SK-N-SH treated with all-trans-retinoic acid at 6 μM for 48 hours (cell line): ENCODE measurements around the gene SLC39A10.

Experiments used
- ATAC-seq: fragments of 200-7000 bp; cut with Tn5 transposase; 3 replicates; pipeline ENCODE4 v1.9.1; 2020; ENCODE audit warnings: mild to moderate bottlenecking, moderate library complexity
- ARNTL ChIP-seq: fragments of 450-650 bp; formaldehyde crosslinking; IDR thresholded peaks from 2 replicates; pipeline ENCODE4 v1.5.0; 2020; ENCODE audit warnings: low read depth, mild to moderate bottlenecking, moderate library complexity, borderline replicate concordance
- BACH2 ChIP-seq: fragments of 250-450 bp; sonication (Bioruptor Pico); IDR thresholded peaks from 2 replicates; pipeline ENCODE4 v1.9.0; 2021; ENCODE audit warnings: mild to moderate bottlenecking, borderline replicate concordance
- CSDC2 ChIP-seq: fragments of 250-450 bp; sonication (Bioruptor Pico); IDR thresholded peaks from 2 replicates; pipeline ENCODE4 v1.5.0; 2020; ENCODE audit warnings: mild to moderate bottlenecking, moderate library complexity
- ESRRG ChIP-seq: fragments of 250-450 bp; sonication (Bioruptor Pico); IDR thresholded peaks from 2 replicates; pipeline ENCODE4 v1.6.1; 2021; ENCODE audit warnings: mild to moderate bottlenecking
- GLIS3 ChIP-seq: fragments of 250-450 bp; sonication (Bioruptor Pico); IDR thresholded peaks from 2 replicates; pipeline ENCODE4 v1.5.0; 2020; ENCODE audit warnings: mild to moderate bottlenecking, moderate library complexity
- ISL1 ChIP-seq: fragments of 250-450 bp; sonication (Bioruptor Pico); IDR thresholded peaks from 2 replicates; pipeline ENCODE4 v2.1.2; 2022; ENCODE audit warnings: mild to moderate bottlenecking, moderate library complexity
- OSR1 ChIP-seq: fragments of 250-450 bp; sonication (Bioruptor Pico); IDR thresholded peaks from 2 replicates; pipeline ENCODE4 v1.8.0; 2022; ENCODE audit warnings: moderate library complexity, mild to moderate bottlenecking, inconsistent platforms
- PPARA ChIP-seq: fragments of 250-450 bp; sonication (Bioruptor Pico); IDR thresholded peaks from 2 replicates; pipeline ENCODE4 v1.5.0; 2020; ENCODE audit warnings: mild to moderate bottlenecking, borderline replicate concordance
- RARB ChIP-seq: fragments of 250-450 bp; sonication (Bioruptor Pico); IDR thresholded peaks from 2 replicates; pipeline ENCODE4 v1.8.0; 2021; ENCODE audit warnings: mild to moderate bottlenecking, moderate library complexity
- TOX ChIP-seq: fragments of 250-450 bp; sonication (Bioruptor Pico); IDR thresholded peaks from 2 replicates; pipeline ENCODE4 v1.8.0; 2021; ENCODE audit warnings: mild to moderate bottlenecking, moderate library complexity, borderline replicate concordance
- ZC3H10 ChIP-seq: fragments of 250-450 bp; sonication (Bioruptor Pico); IDR thresholded peaks from 2 replicates; pipeline ENCODE4 v1.5.1; 2021; ENCODE audit warnings: mild to moderate bottlenecking, moderate library complexity
- ZFP3 ChIP-seq: fragments of 250-450 bp; sonication (Bioruptor Pico); IDR thresholded peaks from 2 replicates; pipeline ENCODE4 v1.5.0; 2020; ENCODE audit warnings: mild to moderate bottlenecking, moderate library complexity
- ZFP30 ChIP-seq: fragments of 450-650 bp; formaldehyde crosslinking; IDR thresholded peaks from 2 replicates; pipeline ENCODE4 v1.5.0; 2022; ENCODE audit warnings: mild to moderate bottlenecking, moderate library complexity
- ZNF565 ChIP-seq: fragments of 450-650 bp; formaldehyde crosslinking; conservative IDR thresholded peaks from 2 replicates; pipeline ENCODE4 v1.5.0; 2020; ENCODE audit warnings: low read depth, mild to moderate bottlenecking, moderate library complexity
- ZNF70 ChIP-seq: fragments of 450-650 bp; formaldehyde crosslinking; IDR thresholded peaks from 2 replicates; pipeline ENCODE4 v1.5.0; 2020; ENCODE audit warnings: mild to moderate bottlenecking, moderate library complexity
- ZNF8 ChIP-seq: fragments of 450-650 bp; formaldehyde crosslinking; IDR thresholded peaks from 2 replicates; pipeline ENCODE4 v1.5.0; 2020; ENCODE audit warnings: mild to moderate bottlenecking, moderate library complexity
- TF ChIP-seq, protein P1 (sequence below): fragments of 250-450 bp; sonication (Bioruptor Pico); IDR thresholded peaks from 2 replicates; pipeline ENCODE4 v1.8.0; 2020; ENCODE audit warnings: mild to moderate bottlenecking, moderate library complexity, borderline replicate concordance
- TF ChIP-seq, protein P2 (sequence below): fragments of 250-450 bp; sonication (Bioruptor Pico); IDR thresholded peaks from 2 replicates; pipeline ENCODE4 v1.5.1; 2021; ENCODE audit warnings: mild to moderate bottlenecking, moderate library complexity
- TF ChIP-seq, protein P3 (sequence below): fragments of 250-450 bp; sonication (Bioruptor Pico); IDR thresholded peaks from 2 replicates; pipeline ENCODE4 v1.8.0; 2021; ENCODE audit warnings: low read depth, mild to moderate bottlenecking, moderate library complexity, borderline replicate concordance
- TF ChIP-seq, protein P4 (sequence below): fragments of 250-450 bp; sonication (Bioruptor Pico); IDR thresholded peaks from 2 replicates; pipeline ENCODE4 v1.5.1; 2020; ENCODE audit warnings: low read depth, mild to moderate bottlenecking, moderate library complexity

SLC39A10 gene

DNA sequence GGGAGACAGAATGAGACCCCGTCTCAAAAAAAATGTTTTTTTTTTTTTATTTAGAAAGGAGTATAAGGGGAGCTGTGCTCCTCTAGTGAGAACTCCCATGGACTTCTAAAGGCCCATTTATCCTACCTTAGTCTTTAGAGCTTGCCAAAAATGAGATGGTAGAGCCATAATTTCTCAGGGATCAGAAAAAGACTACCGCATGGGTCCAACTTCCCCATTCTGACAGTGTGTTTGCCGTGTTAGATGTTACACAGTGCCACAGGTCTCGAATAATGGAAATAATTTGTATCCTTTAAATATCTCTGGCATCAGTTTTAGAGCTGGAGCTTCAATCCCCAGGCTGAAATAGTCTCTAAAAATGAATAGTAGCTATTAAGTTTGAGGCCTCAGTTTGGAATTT, 6.0 kb upstream of the SLC39A10 start:
- no peak for ATAC-seq
- TF ChIP-seq ARNTL (CRISPR knock-in tag) (no peak), ISL1 (CRISPR knock-in tag) (no peak), OSR1 (CRISPR knock-in tag) (no peak), ZFP3 (CRISPR knock-in tag) (no peak), ZNF70 (no peak), CSDC2 (CRISPR knock-in tag) (no peak), RARB (no peak), ZFP30 (CRISPR knock-in tag) (no peak), PPARA (CRISPR knock-in tag) (no peak), BACH2 (CRISPR knock-in tag) (no peak), ZNF8 (no peak), ESRRG (CRISPR knock-in tag) (no peak), TOX (no peak), GLIS3 (CRISPR knock-in tag) (no peak), ZNF565 (no peak), ZC3H10 (CRISPR knock-in tag) (no peak)
- TF ChIP-seq, protein P1, sequence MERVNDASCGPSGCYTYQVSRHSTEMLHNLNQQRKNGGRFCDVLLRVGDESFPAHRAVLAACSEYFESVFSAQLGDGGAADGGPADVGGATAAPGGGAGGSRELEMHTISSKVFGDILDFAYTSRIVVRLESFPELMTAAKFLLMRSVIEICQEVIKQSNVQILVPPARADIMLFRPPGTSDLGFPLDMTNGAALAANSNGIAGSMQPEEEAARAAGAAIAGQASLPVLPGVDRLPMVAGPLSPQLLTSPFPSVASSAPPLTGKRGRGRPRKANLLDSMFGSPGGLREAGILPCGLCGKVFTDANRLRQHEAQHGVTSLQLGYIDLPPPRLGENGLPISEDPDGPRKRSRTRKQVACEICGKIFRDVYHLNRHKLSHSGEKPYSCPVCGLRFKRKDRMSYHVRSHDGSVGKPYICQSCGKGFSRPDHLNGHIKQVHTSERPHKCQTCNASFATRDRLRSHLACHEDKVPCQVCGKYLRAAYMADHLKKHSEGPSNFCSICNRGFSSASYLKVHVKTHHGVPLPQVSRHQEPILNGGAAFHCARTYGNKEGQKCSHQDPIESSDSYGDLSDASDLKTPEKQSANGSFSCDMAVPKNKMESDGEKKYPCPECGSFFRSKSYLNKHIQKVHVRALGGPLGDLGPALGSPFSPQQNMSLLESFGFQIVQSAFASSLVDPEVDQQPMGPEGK (CRISPR knock-in tag), result no peak
- TF ChIP-seq, protein P2, sequence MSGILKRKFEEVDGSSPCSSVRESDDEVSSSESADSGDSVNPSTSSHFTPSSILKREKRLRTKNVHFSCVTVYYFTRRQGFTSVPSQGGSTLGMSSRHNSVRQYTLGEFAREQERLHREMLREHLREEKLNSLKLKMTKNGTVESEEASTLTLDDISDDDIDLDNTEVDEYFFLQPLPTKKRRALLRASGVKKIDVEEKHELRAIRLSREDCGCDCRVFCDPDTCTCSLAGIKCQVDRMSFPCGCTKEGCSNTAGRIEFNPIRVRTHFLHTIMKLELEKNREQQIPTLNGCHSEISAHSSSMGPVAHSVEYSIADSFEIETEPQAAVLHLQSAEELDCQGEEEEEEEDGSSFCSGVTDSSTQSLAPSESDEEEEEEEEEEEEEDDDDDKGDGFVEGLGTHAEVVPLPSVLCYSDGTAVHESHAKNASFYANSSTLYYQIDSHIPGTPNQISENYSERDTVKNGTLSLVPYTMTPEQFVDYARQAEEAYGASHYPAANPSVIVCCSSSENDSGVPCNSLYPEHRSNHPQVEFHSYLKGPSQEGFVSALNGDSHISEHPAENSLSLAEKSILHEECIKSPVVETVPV (CRISPR knock-in tag), result no peak
- TF ChIP-seq, protein P3, sequence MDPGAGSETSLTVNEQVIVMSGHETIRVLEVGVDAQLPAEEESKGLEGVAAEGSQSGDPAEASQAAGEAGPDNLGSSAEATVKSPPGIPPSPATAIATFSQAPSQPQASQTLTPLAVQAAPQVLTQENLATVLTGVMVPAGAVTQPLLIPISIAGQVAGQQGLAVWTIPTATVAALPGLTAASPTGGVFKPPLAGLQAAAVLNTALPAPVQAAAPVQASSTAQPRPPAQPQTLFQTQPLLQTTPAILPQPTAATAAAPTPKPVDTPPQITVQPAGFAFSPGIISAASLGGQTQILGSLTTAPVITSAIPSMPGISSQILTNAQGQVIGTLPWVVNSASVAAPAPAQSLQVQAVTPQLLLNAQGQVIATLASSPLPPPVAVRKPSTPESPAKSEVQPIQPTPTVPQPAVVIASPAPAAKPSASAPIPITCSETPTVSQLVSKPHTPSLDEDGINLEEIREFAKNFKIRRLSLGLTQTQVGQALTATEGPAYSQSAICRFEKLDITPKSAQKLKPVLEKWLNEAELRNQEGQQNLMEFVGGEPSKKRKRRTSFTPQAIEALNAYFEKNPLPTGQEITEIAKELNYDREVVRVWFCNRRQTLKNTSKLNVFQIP (CRISPR knock-in tag), result no peak
- TF ChIP-seq, protein P4, sequence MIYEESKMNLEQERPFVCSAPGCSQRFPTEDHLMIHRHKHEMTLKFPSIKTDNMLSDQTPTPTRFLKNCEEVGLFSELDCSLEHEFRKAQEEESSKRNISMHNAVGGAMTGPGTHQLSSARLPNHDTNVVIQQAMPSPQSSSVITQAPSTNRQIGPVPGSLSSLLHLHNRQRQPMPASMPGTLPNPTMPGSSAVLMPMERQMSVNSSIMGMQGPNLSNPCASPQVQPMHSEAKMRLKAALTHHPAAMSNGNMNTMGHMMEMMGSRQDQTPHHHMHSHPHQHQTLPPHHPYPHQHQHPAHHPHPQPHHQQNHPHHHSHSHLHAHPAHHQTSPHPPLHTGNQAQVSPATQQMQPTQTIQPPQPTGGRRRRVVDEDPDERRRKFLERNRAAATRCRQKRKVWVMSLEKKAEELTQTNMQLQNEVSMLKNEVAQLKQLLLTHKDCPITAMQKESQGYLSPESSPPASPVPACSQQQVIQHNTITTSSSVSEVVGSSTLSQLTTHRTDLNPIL, result no peak

DNA sequence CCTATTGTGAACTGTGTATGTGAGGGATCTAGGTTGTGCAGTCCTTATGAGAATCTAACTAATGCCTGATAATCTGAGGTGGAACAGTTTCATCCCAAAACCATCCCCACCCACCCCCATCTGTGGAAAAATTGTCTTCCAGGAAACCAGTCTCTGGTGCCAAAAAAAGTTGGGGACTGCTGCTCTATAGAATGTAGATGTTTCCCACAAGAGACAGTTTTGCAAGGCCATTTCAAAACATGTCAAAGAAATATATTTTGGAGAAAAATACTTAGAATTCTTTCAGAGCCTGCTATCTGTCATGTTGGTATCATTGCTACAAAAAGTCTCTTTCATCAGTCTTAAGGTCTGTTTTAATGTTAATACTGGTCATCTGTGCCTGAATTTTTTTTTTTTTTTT, 4.1 kb upstream of the SLC39A10 start:
- ATAC-seq, result no peak
- TF ChIP-seq ZNF565 (no peak), GLIS3 (CRISPR knock-in tag) (no peak), ESRRG (CRISPR knock-in tag) (no peak), ISL1 (CRISPR knock-in tag) (0 out of 2 replicates have a peak, but pooled peaks have one; percentile 20)
- TF ChIP-seq, protein P1 (CRISPR knock-in tag), result no peak
- TF ChIP-seq, protein P3 (CRISPR knock-in tag), result no peak

DNA sequence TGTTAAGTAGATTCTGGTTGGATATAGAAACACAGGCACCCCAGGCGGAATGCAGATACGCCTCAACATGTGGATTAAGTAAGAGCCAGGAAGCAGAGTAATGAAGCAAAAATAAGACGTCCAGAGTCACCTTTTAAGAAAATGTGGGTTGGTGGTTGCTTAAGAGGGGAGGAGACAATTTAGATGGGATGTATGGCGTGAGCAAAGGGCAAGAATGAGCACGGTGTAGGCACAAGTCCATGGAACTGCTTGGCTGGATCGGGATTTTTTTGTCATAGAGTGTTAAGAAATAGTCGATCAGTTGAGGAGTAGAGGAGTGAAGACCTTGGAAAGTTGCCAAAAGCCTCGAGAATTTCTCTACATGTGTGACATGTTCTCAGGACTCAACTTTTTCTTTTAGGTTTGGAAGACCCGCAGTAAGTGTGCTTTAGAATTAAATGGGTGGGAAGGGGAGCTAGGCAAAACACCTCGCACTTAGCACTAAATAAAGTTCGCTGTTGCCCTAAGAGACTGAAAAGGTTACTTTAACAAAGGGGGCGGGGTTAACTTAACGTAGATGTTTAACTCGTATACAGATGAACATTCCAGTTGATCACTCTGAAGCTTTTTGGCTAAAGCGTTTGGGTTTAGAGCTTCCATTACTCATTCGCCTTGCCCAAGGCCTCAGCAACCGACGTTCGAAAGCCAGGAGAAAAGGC, 716 bp upstream of the SLC39A10 start:
- TF ChIP-seq, protein P3 (CRISPR knock-in tag), result no peak
- TF ChIP-seq CSDC2 (CRISPR knock-in tag), result 0 out of 2 replicates have a peak, but pooled peaks have one; percentile 47
- no peak for ATAC-seq
